BLaER1 (cell line): ENCODE results near the gene NR2C2AP.
A peak's percentile ranks its signal among the peaks of the same experiment; 100 is the strongest.

Experiments used
- H3K27ac ChIP-seq: shearing (Covaris generic); formaldehyde crosslinking; 2 replicates; pipeline ENCODE4 v1.8.1; 2022
- H3K27me3 ChIP-seq: shearing (Covaris generic); formaldehyde crosslinking; 2 replicates; pipeline ENCODE4 v1.8.1; 2022
- H3K36me3 ChIP-seq: shearing (Covaris generic); formaldehyde crosslinking; 2 replicates; pipeline ENCODE4 v1.8.1; 2022
- H3K4me1 ChIP-seq: shearing (Covaris generic); formaldehyde crosslinking; 2 replicates; pipeline ENCODE4 v1.8.1; 2022
- H3K4me2 ChIP-seq: shearing (Covaris generic); formaldehyde crosslinking; 2 replicates; pipeline ENCODE4 v1.8.1; 2022
- H3K4me3 ChIP-seq: shearing (Covaris generic); formaldehyde crosslinking; 2 replicates; pipeline ENCODE4 v1.8.1; 2022
- H3K9ac ChIP-seq: shearing (Covaris generic); formaldehyde crosslinking; 2 replicates; pipeline ENCODE4 v1.8.1; 2022
- H3K9me3 ChIP-seq: shearing (Covaris generic); formaldehyde crosslinking; 2 replicates; pipeline ENCODE4 v1.8.1; 2022
- H4K20me1 ChIP-seq: shearing (Covaris generic); formaldehyde crosslinking; 2 replicates; pipeline ENCODE4 v1.8.1; 2022
- Cebpa-rat ChIP-seq: shearing (Covaris generic); IDR thresholded peaks from 2 replicates; pipeline ENCODE4 v1.8.1; 2022

Gene NR2C2AP, protein sequence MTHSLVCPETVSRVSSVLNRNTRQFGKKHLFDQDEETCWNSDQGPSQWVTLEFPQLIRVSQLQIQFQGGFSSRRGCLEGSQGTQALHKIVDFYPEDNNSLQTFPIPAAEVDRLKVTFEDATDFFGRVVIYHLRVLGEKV

DNA sequence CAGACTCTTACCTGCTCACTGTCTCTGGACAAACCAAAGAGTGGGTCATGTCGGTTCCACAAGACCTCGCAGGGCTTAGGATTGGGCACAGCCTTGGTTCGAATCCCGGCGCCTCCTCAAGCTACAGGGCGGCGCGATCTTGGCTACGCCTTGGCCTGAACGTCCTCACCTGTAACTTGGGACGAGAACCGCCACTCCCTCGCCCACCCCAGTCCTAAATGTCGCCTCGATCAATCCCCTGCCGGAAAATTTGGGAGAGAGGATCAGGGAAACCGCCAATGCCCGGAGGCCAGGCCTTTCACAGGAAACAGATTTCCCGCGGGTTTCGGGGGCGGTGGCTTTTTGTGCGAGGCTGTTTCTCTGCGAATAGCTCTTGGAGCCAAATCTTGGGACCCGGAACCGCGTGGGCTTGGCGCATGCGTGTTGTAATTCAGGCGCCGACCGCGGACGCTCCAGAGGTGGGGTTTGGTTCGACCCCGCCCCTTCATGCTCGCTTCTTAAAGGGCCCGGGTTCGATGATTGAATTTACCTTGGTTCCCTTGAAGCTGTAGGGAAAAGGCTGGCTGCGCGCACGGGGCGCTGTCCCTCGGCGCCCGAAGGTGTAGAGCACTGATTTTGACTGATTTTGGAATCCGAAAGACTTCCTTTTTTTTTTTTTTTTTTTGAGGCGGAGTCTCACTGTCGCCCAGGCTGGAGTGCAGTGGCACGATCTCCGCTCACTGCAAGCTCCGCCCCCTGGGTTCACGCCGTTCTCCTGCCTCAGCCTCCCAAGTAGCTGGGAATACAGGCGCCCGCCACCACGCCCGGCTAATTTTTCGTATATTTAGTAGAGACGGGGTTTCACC is at the start of gene NR2C2AP:
Gene NR2C2AP, minus strand, starts transcription at position 403 of the 845 bp plus-strand sequence. Its CDS starts 354 bp downstream, at position 49.
- Histone ChIP-seq H3K27ac (peak within 1 kb of the TSS; percentile 83), H3K9me3 (no peaks in the 10 kb centered on the region), H3K4me3 (peak within 1 kb of the TSS; percentile 78), H3K36me3 (peaks cover 41% of the 10 kb centered on the region), H4K20me1 (peaks cover 10% of the 10 kb centered on the region), H3K9ac (peak within 1 kb of the TSS; percentile 87), H3K27me3 (no peaks in the 10 kb centered on the region), H3K4me2 (peak within 1 kb of the TSS; percentile 96), H3K4me1 (peaks cover 24% of the 10 kb centered on the region)
- TF ChIP-seq Cebpa-rat = no peak

DNA sequence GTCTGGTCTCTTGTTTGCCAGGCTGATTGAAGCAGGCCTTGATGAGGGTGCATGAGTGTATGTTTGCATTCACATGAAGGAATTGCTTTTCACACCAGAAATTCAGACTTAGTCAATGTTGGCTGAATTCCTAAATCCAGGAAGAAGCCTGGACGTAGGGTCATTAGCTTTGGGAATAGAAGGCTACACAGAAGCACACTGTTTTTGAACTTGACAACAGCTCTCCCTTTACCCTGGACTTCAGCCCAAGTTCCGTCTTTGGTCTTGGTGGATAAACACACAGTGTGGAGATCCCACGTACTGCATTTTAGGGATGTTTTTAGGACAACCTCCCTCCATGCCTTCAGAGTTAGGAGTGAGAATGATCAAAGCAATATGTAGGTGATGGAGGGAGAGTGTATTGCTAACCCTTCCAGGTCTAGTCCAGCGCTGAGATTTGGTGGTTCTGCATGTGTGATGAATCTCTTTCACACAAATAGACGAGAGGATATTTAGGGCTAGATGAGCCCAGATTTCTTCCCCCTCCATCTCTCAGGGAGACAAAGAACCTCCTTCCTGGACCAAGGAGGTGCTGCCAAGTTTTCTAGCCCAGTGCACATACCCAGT is 47.1 kb upstream of the NR2C2AP start:
- Histone ChIP-seq H3K9ac (no peak overlapping the region), H3K36me3 (no peaks in the 10 kb centered on the region), H3K27ac (no peak overlapping the region), H4K20me1 (no peaks in the 10 kb centered on the region), H3K4me3 (no peak overlapping the region), H3K9me3 (no peaks in the 10 kb centered on the region), H3K27me3 (no peaks in the 10 kb centered on the region), H3K4me1 (no peaks in the 10 kb centered on the region), H3K4me2 (no peak overlapping the region)
- no peak for TF ChIP-seq Cebpa-rat

DNA sequence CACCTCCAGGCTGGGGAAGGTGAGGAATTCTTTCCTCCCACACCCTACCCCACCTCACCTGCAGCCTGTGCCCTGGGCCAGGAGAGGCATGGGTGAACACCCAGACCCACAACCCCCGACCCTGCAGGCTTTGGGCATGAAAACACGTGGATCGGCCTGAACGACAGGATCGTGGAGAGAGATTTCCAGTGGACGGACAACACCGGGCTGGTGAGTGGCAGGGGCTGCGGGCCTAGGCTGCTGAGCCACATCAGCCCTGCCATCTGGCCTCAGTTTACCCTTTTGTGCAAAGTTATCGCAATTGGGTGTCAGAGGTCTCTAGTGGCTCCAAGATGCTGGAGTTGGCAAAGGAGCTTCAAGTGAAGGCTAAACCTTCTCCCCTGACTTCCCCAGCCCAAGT is 37.3 kb upstream of the NR2C2AP start:
- Histone ChIP-seq H3K9me3 (peaks cover 8% of the 10 kb centered on the region), H3K27ac (no peak overlapping the region), H3K4me2 (no peak overlapping the region), H3K9ac (no peak overlapping the region), H3K27me3 (no peaks in the 10 kb centered on the region), H3K4me3 (no peak overlapping the region), H4K20me1 (no peaks in the 10 kb centered on the region), H3K4me1 (no peaks in the 10 kb centered on the region), H3K36me3 (no peaks in the 10 kb centered on the region)
- no peak for TF ChIP-seq Cebpa-rat

DNA sequence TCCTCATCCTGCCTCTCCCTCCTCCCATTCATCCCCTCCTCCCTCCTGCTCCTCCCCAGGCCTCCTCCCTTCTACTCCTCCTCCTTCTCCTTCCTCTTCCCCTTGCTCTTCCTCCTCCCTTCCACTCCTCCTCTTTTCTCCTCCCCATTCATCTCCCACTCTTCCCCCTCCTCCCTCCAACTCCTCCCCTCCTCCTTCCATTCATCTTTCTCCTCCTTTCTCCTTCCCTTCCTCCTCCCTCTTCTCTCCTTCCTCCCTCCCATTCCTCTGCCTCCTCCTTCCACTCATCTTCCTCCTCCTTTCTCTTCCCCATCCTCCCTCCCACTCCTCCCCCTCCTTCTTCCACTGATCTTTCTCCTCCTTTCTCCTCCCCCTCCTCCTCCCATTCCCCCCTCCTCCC is 36.5 kb upstream of the NR2C2AP start:
- H3K9ac ChIP-seq = no peak overlapping the region
- no peaks in the 10 kb centered on the region for H3K36me3 ChIP-seq
- H3K4me3 ChIP-seq = no peak overlapping the region
- H4K20me1 ChIP-seq = no peaks in the 10 kb centered on the region
- peaks cover 16% of the 10 kb centered on the region for H3K9me3 ChIP-seq
- H3K27ac ChIP-seq = no peak overlapping the region
- TF ChIP-seq Cebpa-rat = no peak
- no peaks in the 10 kb centered on the region for H3K27me3 ChIP-seq
- H3K4me2 ChIP-seq = no peak overlapping the region
- no peaks in the 10 kb centered on the region for H3K4me1 ChIP-seq

DNA sequence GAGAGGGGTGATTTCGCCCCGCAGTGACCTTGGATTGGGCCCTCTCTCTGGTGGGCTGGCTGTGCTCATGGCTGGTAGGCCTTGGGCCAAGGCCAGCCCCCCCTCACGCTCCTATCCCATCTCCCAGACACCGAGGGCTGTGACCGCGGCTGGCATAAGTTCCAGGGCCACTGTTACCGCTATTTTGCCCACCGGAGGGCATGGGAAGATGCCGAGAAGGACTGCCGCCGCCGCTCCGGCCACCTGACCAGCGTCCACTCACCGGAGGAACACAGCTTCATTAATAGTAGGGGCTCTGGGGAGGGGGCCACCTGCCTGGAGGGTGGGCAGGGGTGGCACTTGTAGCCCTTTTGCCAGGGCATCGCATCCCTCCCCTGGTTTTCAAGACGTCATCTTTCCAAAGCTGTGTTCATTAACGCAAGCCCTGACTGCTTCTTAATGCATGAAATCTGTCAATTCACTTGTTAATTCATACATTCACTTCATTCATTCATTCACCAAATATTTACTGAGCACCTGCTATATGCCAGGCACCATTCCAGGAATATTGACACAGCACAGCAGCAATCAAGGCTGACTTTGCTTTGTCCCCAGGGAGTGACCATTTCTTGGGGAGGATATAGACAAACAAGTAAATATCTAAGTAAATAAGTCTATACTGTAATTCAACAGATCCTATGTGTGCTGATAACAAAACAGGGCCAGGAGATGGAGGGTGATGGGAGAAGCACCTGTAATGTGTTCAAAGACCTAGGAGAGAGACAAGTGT is 35.1 kb upstream of the NR2C2AP start:
- Histone ChIP-seq H3K27ac (no peak overlapping the region), H3K36me3 (no peaks in the 10 kb centered on the region), H3K4me1 (no peaks in the 10 kb centered on the region)

DNA sequence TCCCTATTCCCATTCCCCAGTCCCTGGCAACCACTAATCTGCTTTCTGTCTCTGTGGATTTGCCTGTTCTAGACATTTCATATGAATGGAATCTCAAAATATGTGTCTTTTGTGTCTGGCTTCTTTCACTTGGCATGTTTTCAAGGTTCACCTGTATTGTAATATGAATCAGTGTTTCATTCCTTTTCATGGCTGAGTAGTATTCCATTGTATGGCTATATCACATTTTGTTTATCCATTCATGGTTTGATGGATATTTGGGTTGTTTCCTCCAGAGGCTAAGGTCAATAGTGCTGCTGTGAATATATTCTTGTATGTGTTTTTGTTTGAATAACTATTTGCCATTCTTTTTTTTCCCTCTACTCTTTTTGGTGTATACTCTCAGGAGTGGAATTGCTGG is 33.0 kb upstream of the NR2C2AP start:
- Histone ChIP-seq H3K27ac (no peak overlapping the region), H3K9me3 (peaks cover 31% of the 10 kb centered on the region), H3K36me3 (no peaks in the 10 kb centered on the region), H3K27me3 (no peaks in the 10 kb centered on the region), H3K9ac (no peak overlapping the region), H3K4me2 (no peak overlapping the region), H3K4me3 (no peak overlapping the region), H3K4me1 (no peaks in the 10 kb centered on the region), H4K20me1 (no peaks in the 10 kb centered on the region)
- TF ChIP-seq Cebpa-rat = no peak

More for the DNA sequence above, 35.1 kb upstream of the NR2C2AP start:
- TF ChIP-seq Cebpa-rat = no peak
- Histone ChIP-seq H3K9me3 (peaks cover 30% of the 10 kb centered on the region), H3K4me3 (no peak overlapping the region), H4K20me1 (no peaks in the 10 kb centered on the region), H3K4me2 (no peak overlapping the region), H3K9ac (no peak overlapping the region), H3K27me3 (no peaks in the 10 kb centered on the region)

DNA sequence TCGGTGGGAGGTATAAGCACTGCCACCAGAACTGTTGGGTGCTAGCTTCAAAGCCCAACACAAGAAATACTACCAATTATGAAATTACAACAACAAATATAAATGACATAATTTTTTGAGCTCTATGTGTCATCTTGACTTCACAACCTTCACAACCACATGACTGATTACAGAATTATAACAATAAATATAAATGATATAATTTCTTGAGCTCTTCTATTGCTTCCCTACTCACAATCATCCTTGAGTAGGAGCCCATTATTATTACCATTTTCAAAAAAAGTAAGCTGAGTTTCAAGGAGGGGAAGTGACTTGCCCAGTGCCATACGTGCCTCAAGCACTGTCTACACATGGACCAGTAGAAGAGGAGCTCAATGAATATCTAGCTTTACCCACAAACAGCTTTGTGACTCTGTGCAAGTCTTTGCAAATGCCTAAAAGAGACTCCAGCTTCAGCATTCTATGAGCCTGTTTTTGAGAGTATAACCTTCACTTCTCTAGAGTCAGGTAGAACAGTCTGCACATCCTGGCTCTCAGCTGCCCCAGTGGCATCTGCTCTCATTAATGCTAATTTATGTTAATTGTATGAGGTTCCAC is 31.1 kb upstream of the NR2C2AP start:
- Histone ChIP-seq H3K4me3 (no peak overlapping the region), H3K27ac (no peak overlapping the region), H3K27me3 (no peaks in the 10 kb centered on the region), H3K36me3 (no peaks in the 10 kb centered on the region), H3K4me1 (no peaks in the 10 kb centered on the region), H3K9me3 (peaks cover 31% of the 10 kb centered on the region), H4K20me1 (no peaks in the 10 kb centered on the region), H3K4me2 (no peak overlapping the region), H3K9ac (no peak overlapping the region)
- TF ChIP-seq Cebpa-rat = no peak

DNA sequence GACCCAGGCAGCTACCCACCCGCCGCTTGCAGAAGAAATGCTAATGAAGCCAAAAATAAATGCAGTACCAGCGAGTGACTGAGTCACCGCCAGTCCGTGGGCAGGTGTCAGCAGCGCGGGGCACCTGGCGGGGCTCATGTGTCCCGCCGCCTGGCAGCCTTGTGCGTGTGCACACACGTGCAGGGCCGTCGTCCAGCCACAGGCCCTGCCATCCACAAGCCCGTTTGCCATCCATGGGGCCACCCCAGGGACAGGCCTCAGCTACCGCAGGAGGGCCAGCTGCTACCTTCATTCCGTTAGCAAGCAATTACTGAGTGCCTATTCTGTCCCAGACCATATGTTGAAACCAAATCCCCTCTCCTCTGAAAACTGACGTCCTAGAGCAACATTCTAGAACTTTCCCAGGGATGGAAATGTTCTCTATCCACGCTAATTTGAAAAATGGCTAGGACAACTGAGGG is 29.1 kb upstream of the NR2C2AP start:
- Histone ChIP-seq H3K4me2 (no peak overlapping the region), H3K27me3 (no peaks in the 10 kb centered on the region), H3K4me3 (no peak overlapping the region), H3K27ac (no peak overlapping the region), H4K20me1 (no peaks in the 10 kb centered on the region), H3K4me1 (no peaks in the 10 kb centered on the region), H3K9me3 (peaks cover 31% of the 10 kb centered on the region), H3K9ac (no peak overlapping the region), H3K36me3 (no peaks in the 10 kb centered on the region)
- TF ChIP-seq Cebpa-rat = no peak

DNA sequence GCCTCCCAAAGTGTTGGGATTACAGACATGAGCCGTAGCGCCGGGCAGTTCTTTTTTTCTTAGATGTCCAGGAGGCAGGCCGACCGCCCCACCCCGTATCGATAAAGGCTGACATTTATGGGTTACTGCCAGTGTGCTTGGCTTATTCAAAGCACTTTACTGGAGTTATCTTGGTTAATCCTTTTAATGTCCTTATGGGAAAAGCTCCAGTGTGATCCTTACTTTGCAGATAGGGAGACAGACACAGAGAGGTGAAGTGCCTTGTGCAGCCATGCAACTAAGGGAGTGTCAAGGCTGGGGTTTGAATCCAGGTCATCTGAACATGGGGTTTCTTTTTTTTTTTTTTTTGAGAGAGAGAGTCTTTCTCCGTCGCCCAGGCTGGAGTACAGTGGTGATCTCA is 27.8 kb upstream of the NR2C2AP start:
- H3K4me1 ChIP-seq = no peaks in the 10 kb centered on the region
- H3K27me3 ChIP-seq = no peaks in the 10 kb centered on the region
- H3K9me3 ChIP-seq = peaks cover 28% of the 10 kb centered on the region
- no peak overlapping the region for H3K4me3 ChIP-seq
- no peaks in the 10 kb centered on the region for H4K20me1 ChIP-seq
- H3K36me3 ChIP-seq = no peaks in the 10 kb centered on the region
- H3K4me2 ChIP-seq = no peak overlapping the region
- H3K9ac ChIP-seq = no peak overlapping the region
- TF ChIP-seq Cebpa-rat = no peak
- no peak overlapping the region for H3K27ac ChIP-seq
